Stimulated activated CD4-positive, alpha-beta T cell treated with anti-CD3 and anti-CD28 coated beads, Interleukin-12 subunit alpha, Interleukin-12 subunit beta, amount 100 ng/mL, for 24 hours (primary cell): Measurements from ENCODE around the gene C12orf43.
"Not testable (repeated sequence)": the region's sequence is repeated elsewhere in the genome, so short reads cannot be mapped to it uniquely, and the experiment has no call there.

Experiments
- DNase-seq, 2 experiments: peaks; one replicate each; pipeline ENCODE4 v3.0.0-alpha.2; 2020; ENCODE audit warnings: low read depth in 2 of 2

Gene C12orf43, protein sequence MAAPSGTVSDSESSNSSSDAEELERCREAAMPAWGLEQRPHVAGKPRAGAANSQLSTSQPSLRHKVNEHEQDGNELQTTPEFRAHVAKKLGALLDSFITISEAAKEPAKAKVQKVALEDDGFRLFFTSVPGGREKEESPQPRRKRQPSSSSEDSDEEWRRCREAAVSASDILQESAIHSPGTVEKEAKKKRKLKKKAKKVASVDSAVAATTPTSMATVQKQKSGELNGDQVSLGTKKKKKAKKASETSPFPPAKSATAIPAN

DNA sequence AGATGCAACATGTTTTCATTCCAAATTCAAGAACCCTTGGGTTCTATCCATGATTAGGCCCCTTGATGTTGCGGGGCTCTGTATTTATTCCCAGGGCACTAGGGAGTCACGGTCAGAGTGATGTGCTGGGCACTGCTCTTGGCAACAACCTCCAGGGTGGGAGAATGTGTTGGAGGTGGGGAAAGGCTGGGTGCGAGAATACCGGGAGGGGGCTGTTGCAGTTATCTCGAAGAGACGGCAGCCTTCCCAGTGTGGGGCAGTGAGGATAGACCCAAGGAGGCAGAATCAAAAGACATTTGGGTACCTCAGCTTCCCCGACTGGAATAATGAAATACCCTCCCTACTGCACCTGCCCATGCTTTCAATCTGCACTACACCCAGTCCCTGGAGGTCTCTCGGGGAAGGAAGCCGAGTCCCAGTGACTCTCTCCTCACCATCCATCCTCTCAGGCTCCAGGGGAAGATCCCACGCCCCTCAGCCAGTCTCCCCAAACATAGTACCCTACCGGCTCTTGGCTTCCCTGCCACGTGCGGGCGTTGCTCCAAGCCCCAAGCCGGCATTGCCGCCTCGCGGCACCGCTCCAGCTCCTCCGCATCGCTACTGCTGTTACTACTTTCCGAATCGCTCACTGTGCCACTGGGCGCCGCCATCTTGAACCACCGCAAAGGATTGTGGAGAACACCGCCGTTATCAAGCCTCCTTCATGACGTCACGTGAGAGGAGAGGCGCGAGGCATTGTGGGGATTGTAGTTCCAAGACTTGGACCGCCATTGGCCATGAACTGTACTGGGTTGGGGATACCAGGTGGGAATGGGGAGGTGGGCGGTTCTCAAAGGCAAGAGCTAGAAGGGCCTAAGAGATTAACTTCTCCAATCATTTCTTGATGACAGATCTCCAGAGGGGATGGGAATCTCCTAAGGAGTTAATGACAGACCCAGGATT is at the start of gene C12orf43:
TSS of gene C12orf43 (minus strand) at position 663 of the 942 bp plus-strand sequence. CDS start at position 650, 13 bp downstream.
- DNase-seq, result peak; percentile 83 to 92

DNA sequence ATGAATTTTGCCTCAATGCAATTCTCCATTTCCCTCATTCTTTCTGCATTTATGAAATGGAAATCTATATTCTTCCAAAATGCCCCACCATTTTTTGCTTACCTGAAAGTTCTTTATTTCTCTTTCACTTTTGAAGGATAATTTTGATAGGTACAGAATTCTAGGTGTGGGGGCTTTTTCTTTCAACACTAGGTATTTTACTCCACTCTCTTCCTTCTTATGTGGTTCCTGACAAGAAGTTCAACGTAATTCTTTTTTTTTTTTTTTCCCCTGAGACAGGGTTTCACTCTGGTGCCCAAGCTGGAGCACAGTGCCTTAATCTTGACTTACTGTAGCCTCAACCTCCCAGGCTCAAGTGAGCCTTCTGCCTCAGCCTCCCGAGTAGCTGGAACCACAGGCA is 49.1 kb upstream of the C12orf43 start:
- no peak for DNase-seq

DNA sequence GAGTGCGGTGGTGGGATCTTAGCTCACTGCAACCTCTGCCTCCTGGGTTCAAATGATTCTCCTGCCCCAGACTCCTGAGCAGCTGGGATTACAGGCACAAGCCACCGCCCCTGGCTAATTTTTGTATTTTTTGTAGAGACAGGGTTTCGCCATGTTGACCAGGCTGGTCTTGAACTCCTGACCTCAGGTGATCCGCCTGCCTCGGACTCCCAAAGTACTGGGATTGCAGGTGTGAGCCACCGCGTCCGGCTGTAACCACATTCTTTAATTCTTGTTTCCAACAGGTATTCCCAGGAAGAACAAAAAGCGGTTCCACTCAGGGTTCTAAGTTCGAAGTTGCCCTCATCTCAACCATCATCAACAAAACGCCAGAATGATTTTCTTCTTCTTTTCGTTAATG is 48.3 kb upstream of the C12orf43 start:
- DNase-seq, result not testable (repeated sequence)

DNA sequence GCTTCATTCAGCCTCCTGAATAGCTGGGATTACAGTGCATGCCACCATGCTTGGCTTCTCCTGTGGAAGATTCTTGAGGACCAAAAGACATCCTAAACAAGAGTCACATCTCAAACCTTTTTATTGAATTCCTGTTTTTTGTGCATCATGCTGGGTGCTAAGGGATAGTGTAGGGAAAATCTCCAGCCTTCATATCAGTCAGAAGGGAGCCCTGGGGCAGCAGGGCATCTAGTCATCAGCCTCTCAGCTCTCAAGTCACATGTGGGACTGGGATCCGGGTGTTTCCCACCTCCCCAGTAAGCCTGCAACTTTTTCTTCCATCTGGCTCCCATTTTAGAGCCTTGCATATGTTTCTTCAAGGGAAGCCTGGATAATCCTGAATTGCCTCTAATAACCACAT is 47.8 kb upstream of the C12orf43 start:
- no peak for DNase-seq

DNA sequence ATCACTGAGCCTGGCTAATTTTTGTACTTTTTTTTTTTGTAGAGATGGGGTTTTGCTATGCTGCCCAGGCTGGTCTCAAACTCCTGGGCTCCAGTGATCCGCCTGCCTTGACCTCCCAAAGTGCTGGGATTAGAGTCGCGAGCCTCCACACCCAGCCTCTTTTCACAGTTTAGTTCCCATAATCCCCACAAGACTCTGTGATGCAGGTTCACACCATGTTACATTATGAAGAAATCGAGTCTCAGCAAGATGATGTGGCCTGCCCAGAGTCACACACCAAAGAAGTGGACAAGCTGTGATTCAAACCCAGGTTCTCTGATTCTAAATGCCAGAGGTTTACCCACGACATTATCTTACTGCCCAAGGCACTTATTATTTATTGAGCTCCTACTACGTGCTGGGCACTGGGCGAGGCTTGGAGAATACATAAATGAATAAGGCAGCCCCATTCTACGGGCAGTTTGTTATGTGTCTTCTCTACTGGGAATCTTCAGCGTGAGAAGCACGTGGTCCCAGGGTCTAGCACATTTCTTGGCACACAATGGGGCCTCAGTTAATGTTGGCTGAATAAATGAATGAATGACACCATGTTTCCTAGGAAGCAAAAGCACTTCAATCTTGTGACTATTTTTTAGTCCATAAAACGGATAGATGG is 46.2 kb upstream of the C12orf43 start:
- no peak for DNase-seq

DNA sequence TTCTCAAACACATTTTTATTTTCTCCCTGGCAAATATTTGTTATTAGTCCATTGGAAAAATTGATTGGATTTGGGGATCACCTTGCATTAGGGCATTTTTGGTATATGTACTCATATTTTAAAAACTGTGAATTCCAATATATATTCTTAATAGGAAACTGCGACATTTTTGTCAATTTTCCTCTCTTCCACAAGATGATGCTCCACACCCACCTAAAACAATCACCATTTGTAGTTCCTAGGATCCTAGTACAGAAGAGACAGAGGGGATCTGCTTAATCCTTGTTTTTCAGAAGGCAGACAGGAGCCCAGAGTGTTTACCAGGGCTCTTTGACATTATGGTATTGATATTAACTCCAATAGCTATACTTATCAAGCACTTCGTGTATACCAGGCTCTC is 45.5 kb upstream of the C12orf43 start:
- no peak for DNase-seq

GRCh38 chr12:121060149-121061001 is 44.1 kb upstream of the C12orf43 start:
- no peak for DNase-seq

GRCh38 chr12:121059031-121059898 is 43.0 kb upstream of the C12orf43 start:
- no peak for DNase-seq

GRCh38 chr12:121057794-121058193 is 41.5 kb upstream of the C12orf43 start:
- DNase-seq, result no peak

GRCh38 chr12:121053706-121054105 is 37.4 kb upstream of the C12orf43 start:
- no peak for DNase-seq

DNA sequence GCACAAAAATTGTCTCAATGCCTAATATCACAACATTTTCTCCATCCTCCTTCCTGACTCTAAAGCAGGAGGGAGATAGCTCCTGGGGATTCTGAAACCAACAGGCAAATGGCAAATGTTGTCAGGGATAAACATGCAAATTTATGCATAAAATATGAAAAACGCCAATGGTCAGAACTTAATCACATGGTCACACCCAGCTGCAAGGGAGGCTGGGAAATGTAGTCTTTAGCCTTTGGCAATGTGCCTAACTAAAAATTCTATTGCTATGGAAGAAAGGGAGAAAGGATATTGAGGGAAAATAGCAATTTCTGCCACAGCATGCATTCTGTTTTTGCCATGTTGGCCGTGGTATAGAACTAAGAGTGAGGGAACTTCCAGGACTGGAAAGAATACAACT is 34.4 kb upstream of the C12orf43 start:
- DNase-seq, result no peak

DNA sequence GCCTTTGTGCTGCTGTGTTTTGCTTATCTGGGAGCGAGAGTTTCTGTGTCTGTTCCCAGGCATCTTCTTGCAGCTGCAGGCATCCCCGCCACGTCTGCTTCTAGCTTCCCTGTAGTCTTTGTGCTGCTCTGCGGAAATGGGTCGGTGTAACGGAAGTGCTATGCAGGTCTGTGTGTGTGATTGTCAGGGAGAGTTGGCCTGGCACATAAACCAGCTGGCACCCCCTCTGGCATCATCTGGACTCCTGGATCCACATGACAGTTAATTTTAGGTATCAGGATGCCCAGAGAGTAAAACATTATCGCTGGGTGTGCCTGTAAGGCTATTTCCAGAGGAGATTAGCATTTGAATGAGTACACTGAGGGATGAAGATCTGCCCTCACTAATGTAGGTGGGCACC is 32.2 kb upstream of the C12orf43 start:
- DNase-seq, result no peak

DNA sequence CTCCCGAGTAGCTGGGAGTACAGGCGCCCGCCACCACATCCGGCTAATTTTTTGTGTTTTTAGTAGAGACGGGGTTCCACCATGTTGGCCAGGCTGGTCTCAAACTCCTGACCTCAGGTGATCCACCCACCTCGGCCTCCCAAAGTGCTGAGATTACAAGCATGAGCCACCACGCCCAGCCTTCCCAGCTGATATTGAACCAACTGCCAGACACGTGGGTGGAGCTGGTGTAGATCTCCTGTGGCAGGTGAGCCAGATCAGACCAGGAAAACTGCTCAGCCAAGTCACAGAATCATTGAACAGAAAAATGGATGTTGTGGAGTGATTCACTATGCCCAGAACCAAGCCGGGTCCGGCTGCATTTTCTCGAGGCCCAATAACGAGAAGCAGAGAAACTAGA is 31.1 kb upstream of the C12orf43 start:
- DNase-seq, result not testable (repeated sequence)

DNA sequence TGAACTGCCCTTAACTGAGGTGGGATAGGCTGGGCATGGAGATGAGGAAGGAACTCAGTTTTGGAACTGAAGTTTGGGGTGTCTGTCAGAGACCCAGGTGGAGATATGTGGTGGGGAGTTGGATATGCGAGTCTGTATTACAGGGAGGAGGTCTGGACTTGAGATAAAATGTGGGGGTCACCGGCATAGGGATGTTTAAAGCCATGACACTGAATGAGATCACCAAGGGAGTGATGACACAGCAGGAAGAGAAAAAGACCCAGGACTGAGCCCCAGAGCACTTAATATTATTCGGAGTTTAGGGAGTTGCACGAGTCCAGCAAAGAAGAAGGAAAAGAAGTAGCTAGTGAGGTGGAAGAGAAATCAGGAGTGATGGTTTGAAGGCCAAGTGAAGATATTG is 26.8 kb upstream of the C12orf43 start:
- DNase-seq, result no peak

DNA sequence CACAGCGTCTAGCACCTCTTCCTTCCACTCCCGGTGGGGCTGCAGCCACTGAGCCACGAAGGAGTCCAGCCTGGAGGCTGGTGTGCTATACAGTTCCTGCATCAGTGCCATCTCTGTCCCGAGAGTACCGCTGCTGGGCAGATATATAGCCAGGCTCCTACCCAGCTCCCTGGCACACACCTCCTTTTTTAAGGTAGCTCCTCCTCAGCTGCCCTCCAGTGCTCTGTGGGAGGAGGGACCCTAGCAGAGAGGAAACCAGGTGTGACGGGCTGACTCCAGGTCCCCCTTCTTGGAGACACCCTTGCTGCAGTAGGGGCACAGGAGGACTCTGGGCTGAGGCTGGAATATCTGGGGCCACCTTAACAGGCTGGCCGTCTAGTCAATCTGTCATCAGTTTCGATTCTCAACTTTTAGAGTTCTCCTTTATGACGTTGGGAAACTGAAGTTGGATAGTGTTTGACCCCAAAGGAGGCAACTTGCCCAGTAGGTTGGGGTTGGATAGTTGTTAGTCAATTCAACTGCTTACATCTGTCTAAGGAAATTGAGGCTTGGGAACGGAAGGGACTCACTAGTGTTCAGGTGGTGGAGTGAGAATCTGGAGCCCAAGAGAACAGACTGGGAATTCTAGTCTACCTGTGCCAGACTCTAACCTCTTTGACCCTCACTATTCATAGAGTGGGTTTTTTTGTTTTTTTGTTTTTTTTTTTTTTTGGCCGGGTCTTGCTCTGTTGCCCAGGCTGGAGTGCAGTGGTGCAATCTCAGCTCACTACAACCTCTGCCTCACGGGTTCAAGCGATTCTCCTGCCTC is 22.8 kb upstream of the C12orf43 start, which contains the start of gene OASL:
TSS of gene OASL (minus strand) at position 386 of the 808 bp plus-strand sequence. CDS start at position 111, 275 bp downstream.
- DNase-seq, result peak; percentile 19 to 39

GRCh38 chr12:121036810-121037326 is 20.6 kb upstream of the C12orf43 start:
- peak in 1 of 2 experiments; percentile 29 for DNase-seq

DNA sequence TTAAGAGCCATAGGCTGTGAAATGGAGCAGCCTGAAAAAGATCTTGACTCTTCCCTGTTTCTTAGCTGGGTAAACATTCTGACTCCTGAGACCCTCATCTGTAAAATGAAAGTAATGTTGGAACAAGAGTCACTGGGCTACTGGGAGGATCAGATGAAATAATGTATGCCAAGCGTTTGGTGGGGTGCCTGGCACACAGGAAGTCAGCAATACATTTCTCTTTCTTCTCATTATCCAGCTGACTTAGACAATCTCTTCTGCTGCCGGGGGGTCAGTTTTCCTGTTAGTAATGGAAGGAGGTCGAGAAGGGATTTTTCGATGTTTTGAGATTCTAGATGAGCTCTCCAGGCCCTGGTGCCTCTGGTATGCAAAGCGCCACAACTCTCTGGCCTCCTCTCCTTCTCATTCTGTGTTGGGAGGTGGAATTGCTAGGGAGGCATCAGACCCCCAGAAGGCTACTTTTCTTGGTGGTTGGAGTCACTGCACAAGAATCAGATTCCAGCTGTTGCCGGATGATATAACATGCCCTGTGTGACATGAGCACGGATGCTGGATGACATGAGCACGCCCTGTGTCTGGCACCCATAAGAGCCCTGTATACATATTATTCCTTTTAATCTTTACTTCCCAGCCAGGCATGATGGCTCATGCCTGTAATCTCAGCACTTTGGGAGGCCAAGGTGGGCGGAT is 18.5 kb upstream of the C12orf43 start:
- DNase-seq, result no peak

DNA sequence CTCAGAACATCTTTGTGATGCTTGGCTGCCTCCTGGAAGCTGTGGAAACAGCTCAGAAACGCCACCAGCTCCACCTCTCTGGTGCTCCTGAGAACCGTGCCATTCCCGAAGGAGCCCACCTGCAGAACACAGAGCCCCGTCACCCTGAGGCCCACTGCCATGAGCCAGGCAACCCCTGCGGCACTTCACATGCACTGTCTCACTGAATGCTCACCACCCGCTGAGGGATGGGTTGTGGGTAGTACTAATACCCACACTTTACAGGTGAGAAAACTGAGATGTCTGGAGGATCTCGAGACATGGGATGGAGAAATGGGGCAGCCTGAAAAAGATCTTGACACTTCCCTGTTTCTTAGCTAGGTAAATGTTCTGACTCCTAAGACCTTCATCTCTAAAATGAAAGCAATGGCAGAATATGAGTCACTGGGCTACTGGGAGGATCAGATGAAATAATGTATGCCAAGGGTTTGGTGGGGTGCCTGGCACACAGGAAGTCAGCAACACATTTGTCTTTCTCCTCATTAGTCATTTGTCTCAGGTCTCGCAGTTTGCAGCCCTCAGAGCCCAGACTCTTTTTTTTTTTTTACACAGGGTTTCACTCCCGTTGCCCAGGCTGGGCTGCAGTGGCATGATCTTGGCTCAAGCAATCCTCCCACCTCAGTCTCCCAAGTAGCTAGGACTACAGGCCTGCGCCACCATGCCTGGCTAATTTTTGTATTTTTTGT is 17.5 kb upstream of the C12orf43 start:
- DNase-seq, result peak; percentile 13 to 32
